ENCODE data around the gene CACNA2D3.
A peak's percentile ranks its signal among the peaks of the same experiment; 100 is the strongest.

CACNA2D3 gene

GRCh38 chr3:54939557-54940300, 817.4 kb downstream of the CACNA2D3 start:
- Histone ChIP-seq H3K4me3 (ENCODE audit: low read depth, low read length) (no peak overlapping the region), H3K4me1 (ENCODE audit: control insufficient read depth, insufficient read depth, low read length) (peaks cover 12% of the 10 kb centered on the region), H3K27ac (ENCODE audit: low read depth, low read length) (no peak overlapping the region), H3K27me3 (ENCODE audit: control insufficient read depth, insufficient read depth, low read length) (no peaks in the 10 kb centered on the region), H3K9me3 (ENCODE audit: control insufficient read depth, insufficient read depth, low read length) (no peaks in the 10 kb centered on the region), H3K36me3 (ENCODE audit: control insufficient read depth, insufficient read depth, low read length) (no peaks in the 10 kb centered on the region), H3K9ac (ENCODE audit: low read depth, low read length) (no peak overlapping the region)

- no peaks in the 10 kb centered on the region for H3K27me3 ChIP-seq (ENCODE audit: control insufficient read depth, insufficient read depth, low read length)
Observed at GRCh38 chr3:54940971-54941370, 818.6 kb downstream of the CACNA2D3 start.

GRCh38 chr3:54941690-54942362, 819.5 kb downstream of the CACNA2D3 start:
- peaks cover 3% of the 10 kb centered on the region for H3K4me1 ChIP-seq (ENCODE audit: control insufficient read depth, insufficient read depth, low read length)
- no peak overlapping the region for H3K4me3 ChIP-seq (ENCODE audit: low read depth, low read length)
- no peak overlapping the region for H3K27ac ChIP-seq (ENCODE audit: low read depth, low read length)
- H3K9me3 ChIP-seq (ENCODE audit: control insufficient read depth, insufficient read depth, low read length), result no peaks in the 10 kb centered on the region
- H3K9ac ChIP-seq (ENCODE audit: low read depth, low read length), result no peak overlapping the region
- H3K36me3 ChIP-seq (ENCODE audit: control insufficient read depth, insufficient read depth, low read length), result no peaks in the 10 kb centered on the region
- H3K27me3 ChIP-seq (ENCODE audit: control insufficient read depth, insufficient read depth, low read length), result no peaks in the 10 kb centered on the region

More at GRCh38 chr3:54940971-54941370, 818.6 kb downstream of the CACNA2D3 start:
- H3K36me3 ChIP-seq (ENCODE audit: control insufficient read depth, insufficient read depth, low read length), result no peaks in the 10 kb centered on the region
- H3K9me3 ChIP-seq (ENCODE audit: control insufficient read depth, insufficient read depth, low read length), result no peaks in the 10 kb centered on the region
- no peak overlapping the region for H3K27ac ChIP-seq (ENCODE audit: low read depth, low read length)
- H3K4me3 ChIP-seq (ENCODE audit: low read depth, low read length), result no peak overlapping the region
- H3K9ac ChIP-seq (ENCODE audit: low read depth, low read length), result no peak overlapping the region
- H3K4me1 ChIP-seq (ENCODE audit: control insufficient read depth, insufficient read depth, low read length), result peaks cover 12% of the 10 kb centered on the region

- H3K27ac ChIP-seq (ENCODE audit: low read depth, low read length), result no peak overlapping the region
- H3K27me3 ChIP-seq (ENCODE audit: control insufficient read depth, insufficient read depth, low read length), result no peaks in the 10 kb centered on the region
- no peak overlapping the region for H3K9ac ChIP-seq (ENCODE audit: low read depth, low read length)
Observed at GRCh38 chr3:54949491-54950044, 827.2 kb downstream of the CACNA2D3 start.

GRCh38 chr3:54950391-54951003, 828.1 kb downstream of the CACNA2D3 start:
- H3K9me3 ChIP-seq (ENCODE audit: control insufficient read depth, insufficient read depth, low read length), result no peaks in the 10 kb centered on the region
- H3K36me3 ChIP-seq (ENCODE audit: control insufficient read depth, insufficient read depth, low read length), result no peaks in the 10 kb centered on the region
- no peak overlapping the region for H3K4me3 ChIP-seq (ENCODE audit: low read depth, low read length)
- H3K27ac ChIP-seq (ENCODE audit: low read depth, low read length), result no peak overlapping the region
- no peak overlapping the region for H3K9ac ChIP-seq (ENCODE audit: low read depth, low read length)
- H3K27me3 ChIP-seq (ENCODE audit: control insufficient read depth, insufficient read depth, low read length), result no peaks in the 10 kb centered on the region
- H3K4me1 ChIP-seq (ENCODE audit: control insufficient read depth, insufficient read depth, low read length), result peaks cover 24% of the 10 kb centered on the region

More at GRCh38 chr3:54949491-54950044, 827.2 kb downstream of the CACNA2D3 start:
- no peaks in the 10 kb centered on the region for H3K9me3 ChIP-seq (ENCODE audit: control insufficient read depth, insufficient read depth, low read length)
- H3K4me1 ChIP-seq (ENCODE audit: control insufficient read depth, insufficient read depth, low read length), result peaks cover 15% of the 10 kb centered on the region
- no peaks in the 10 kb centered on the region for H3K36me3 ChIP-seq (ENCODE audit: control insufficient read depth, insufficient read depth, low read length)
- H3K4me3 ChIP-seq (ENCODE audit: low read depth, low read length), result no peak overlapping the region

GRCh38 chr3:54951405-54951804, 829.1 kb downstream of the CACNA2D3 start:
- Histone ChIP-seq H3K9me3 (ENCODE audit: control insufficient read depth, insufficient read depth, low read length) (no peaks in the 10 kb centered on the region), H3K27ac (ENCODE audit: low read depth, low read length) (no peak overlapping the region), H3K4me1 (ENCODE audit: control insufficient read depth, insufficient read depth, low read length) (peaks cover 32% of the 10 kb centered on the region), H3K36me3 (ENCODE audit: control insufficient read depth, insufficient read depth, low read length) (no peaks in the 10 kb centered on the region), H3K27me3 (ENCODE audit: control insufficient read depth, insufficient read depth, low read length) (no peaks in the 10 kb centered on the region), H3K9ac (ENCODE audit: low read depth, low read length) (no peak overlapping the region), H3K4me3 (ENCODE audit: low read depth, low read length) (no peak overlapping the region)

- Histone ChIP-seq H3K4me1 (ENCODE audit: control insufficient read depth, insufficient read depth, low read length) (peaks cover 33% of the 10 kb centered on the region), H3K9me3 (ENCODE audit: control insufficient read depth, insufficient read depth, low read length) (no peaks in the 10 kb centered on the region), H3K36me3 (ENCODE audit: control insufficient read depth, insufficient read depth, low read length) (no peaks in the 10 kb centered on the region), H3K27me3 (ENCODE audit: control insufficient read depth, insufficient read depth, low read length) (no peaks in the 10 kb centered on the region), H3K27ac (ENCODE audit: low read depth, low read length) (peak overlapping the region; percentile 92), H3K4me3 (ENCODE audit: low read depth, low read length) (no peak overlapping the region), H3K9ac (ENCODE audit: low read depth, low read length) (peak overlapping the region; percentile 56; the same call in 1 of the 2 replicates)
Observed at GRCh38 chr3:54954022-54954421, 831.7 kb downstream of the CACNA2D3 start.

GRCh38 chr3:54954521-54954920, 832.2 kb downstream of the CACNA2D3 start:
- Histone ChIP-seq H3K27me3 (ENCODE audit: control insufficient read depth, insufficient read depth, low read length) (no peaks in the 10 kb centered on the region), H3K4me3 (ENCODE audit: low read depth, low read length) (no peak overlapping the region), H3K27ac (ENCODE audit: low read depth, low read length) (peak overlapping the region; percentile 92), H3K9me3 (ENCODE audit: control insufficient read depth, insufficient read depth, low read length) (no peaks in the 10 kb centered on the region), H3K9ac (ENCODE audit: low read depth, low read length) (peak overlapping the region; percentile 56; the same call in 1 of the 2 replicates), H3K4me1 (ENCODE audit: control insufficient read depth, insufficient read depth, low read length) (peaks cover 33% of the 10 kb centered on the region), H3K36me3 (ENCODE audit: control insufficient read depth, insufficient read depth, low read length) (no peaks in the 10 kb centered on the region)

GRCh38 chr3:54955496-54955895, 833.1 kb downstream of the CACNA2D3 start:
- Histone ChIP-seq H3K27ac (ENCODE audit: low read depth, low read length) (peak overlapping the region; percentile 69), H3K4me3 (ENCODE audit: low read depth, low read length) (no peak overlapping the region), H3K9me3 (ENCODE audit: control insufficient read depth, insufficient read depth, low read length) (no peaks in the 10 kb centered on the region), H3K36me3 (ENCODE audit: control insufficient read depth, insufficient read depth, low read length) (no peaks in the 10 kb centered on the region), H3K27me3 (ENCODE audit: control insufficient read depth, insufficient read depth, low read length) (no peaks in the 10 kb centered on the region), H3K9ac (ENCODE audit: low read depth, low read length) (no peak overlapping the region), H3K4me1 (ENCODE audit: control insufficient read depth, insufficient read depth, low read length) (peaks cover 37% of the 10 kb centered on the region)

- no peaks in the 10 kb centered on the region for H3K27me3 ChIP-seq (ENCODE audit: control insufficient read depth, insufficient read depth, low read length)
- H3K27ac ChIP-seq (ENCODE audit: low read depth, low read length), result no peak overlapping the region
- H3K4me3 ChIP-seq (ENCODE audit: low read depth, low read length), result no peak overlapping the region
- H3K36me3 ChIP-seq (ENCODE audit: control insufficient read depth, insufficient read depth, low read length), result no peaks in the 10 kb centered on the region
- no peak overlapping the region for H3K9ac ChIP-seq (ENCODE audit: low read depth, low read length)
- no peaks in the 10 kb centered on the region for H3K9me3 ChIP-seq (ENCODE audit: control insufficient read depth, insufficient read depth, low read length)
- H3K4me1 ChIP-seq (ENCODE audit: control insufficient read depth, insufficient read depth, low read length), result peaks cover 37% of the 10 kb centered on the region
Observed at GRCh38 chr3:54955941-54956340, 833.6 kb downstream of the CACNA2D3 start.
